Neural crest cell (in vitro differentiated cells): Measurements from ENCODE around the gene PHF21B. TPM values are rescaled to one million over a fixed set of nuclear protein-coding genes. Genes with fewer than 3 reads are reported as not detected.
A peak's percentile ranks its signal among the peaks of the same experiment; 100 is the strongest.

Experiments
- DNase-seq: peaks from one replicate; pipeline ENCODE4 v3.0.0; 2021; ENCODE audit warnings: low read depth, mixed read lengths, low spot score
- H3K27ac Mint-ChIP-seq: one replicate; pipeline ENCODE4 v1.8.0; 2021; ENCODE audit warnings: mild to moderate bottlenecking, mixed read lengths; ENCODE audit not compliant: unreplicated experiment
- H3K27me3 Mint-ChIP-seq: 2 replicates; pipeline ENCODE4 v1.8.0; 2021; ENCODE audit warnings: low read depth, mild to moderate bottlenecking, mixed read lengths
- H3K36me3 Mint-ChIP-seq: 2 replicates; pipeline ENCODE4 v1.8.0; 2021; ENCODE audit warnings: low read depth, mild to moderate bottlenecking, mixed read lengths
- H3K4me1 Mint-ChIP-seq: 2 replicates; pipeline ENCODE4 v1.8.0; 2021; ENCODE audit warnings: mixed read lengths
- H3K4me3 Mint-ChIP-seq: one replicate; pipeline ENCODE4 v1.8.0; 2021; ENCODE audit warnings: mild to moderate bottlenecking, mixed read lengths
- H3K9me3 Mint-ChIP-seq: 2 replicates; pipeline ENCODE4 v1.8.0; 2021; ENCODE audit warnings: mixed read lengths
- total RNA-seq: library from RNA; stranded (reverse); gene quantifications from 2 replicates; pipeline ENCODE4 v1.2.1, GENCODE V29; 2021
- TF ChIP-seq, protein P1 (sequence below): fragments of 200-600 bp; sonication (generic); conservative IDR thresholded peaks from 2 replicates; pipeline ENCODE4 v1.5.0; 2021; ENCODE audit warnings: antibody characterized with exemption, mild to moderate bottlenecking

The PHF21B gene
- total RNA-seq, 1 donor from 2014 or later, result 40.4 TPM

DNA sequence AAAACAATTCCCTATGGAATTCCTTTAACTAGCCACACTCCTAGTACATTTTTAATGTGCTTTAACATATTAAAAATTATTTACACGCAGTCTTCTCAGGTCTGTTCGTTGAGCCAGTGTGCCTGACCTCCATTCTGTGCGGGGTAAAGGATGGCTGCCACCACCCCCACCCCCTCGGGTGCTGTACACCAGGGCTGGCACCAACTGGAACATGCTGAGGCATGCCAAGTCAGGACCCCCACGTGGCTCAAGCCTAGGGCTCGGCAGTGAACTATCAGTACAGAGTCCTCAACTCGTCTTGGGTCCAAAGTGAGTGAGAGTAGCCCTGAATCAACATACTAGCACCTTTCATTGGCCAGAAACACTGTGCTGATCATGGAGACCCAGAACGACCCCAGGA is 32.5 kb upstream of the PHF21B start:
- no peak overlapping the region for H3K4me3 Mint-ChIP-seq
- no peaks in the 10 kb centered on the region for H3K36me3 Mint-ChIP-seq
- H3K27ac Mint-ChIP-seq, result peak overlapping the region; percentile 3
- peaks cover 4% of the 10 kb centered on the region for H3K9me3 Mint-ChIP-seq
- TF ChIP-seq, protein P1, sequence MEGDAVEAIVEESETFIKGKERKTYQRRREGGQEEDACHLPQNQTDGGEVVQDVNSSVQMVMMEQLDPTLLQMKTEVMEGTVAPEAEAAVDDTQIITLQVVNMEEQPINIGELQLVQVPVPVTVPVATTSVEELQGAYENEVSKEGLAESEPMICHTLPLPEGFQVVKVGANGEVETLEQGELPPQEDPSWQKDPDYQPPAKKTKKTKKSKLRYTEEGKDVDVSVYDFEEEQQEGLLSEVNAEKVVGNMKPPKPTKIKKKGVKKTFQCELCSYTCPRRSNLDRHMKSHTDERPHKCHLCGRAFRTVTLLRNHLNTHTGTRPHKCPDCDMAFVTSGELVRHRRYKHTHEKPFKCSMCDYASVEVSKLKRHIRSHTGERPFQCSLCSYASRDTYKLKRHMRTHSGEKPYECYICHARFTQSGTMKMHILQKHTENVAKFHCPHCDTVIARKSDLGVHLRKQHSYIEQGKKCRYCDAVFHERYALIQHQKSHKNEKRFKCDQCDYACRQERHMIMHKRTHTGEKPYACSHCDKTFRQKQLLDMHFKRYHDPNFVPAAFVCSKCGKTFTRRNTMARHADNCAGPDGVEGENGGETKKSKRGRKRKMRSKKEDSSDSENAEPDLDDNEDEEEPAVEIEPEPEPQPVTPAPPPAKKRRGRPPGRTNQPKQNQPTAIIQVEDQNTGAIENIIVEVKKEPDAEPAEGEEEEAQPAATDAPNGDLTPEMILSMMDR, result no peak
- DNase-seq, result no peak
- H3K4me1 Mint-ChIP-seq, result peaks cover 5% of the 10 kb centered on the region
- H3K27me3 Mint-ChIP-seq, result peaks cover 6% of the 10 kb centered on the region

DNA sequence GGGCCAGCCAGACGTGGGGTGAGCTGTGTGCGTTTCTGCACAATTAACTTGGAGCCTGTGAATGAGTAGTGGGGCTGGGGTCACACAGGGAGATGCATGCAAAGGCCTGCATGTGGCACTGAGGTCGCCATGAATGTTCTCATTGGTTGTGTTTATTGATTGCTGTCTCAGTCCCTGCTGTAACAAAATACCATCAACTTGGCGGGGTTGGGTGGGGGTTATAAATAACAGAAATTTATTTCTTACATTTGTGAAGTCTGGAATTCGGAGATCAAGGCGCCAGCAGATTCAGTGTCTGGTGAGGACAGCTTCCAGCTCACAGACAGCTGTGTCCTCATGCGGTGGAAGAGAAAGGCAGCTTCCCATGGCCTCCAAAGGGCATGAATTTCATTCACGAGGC is 29.3 kb upstream of the PHF21B start:
- Mint-ChIP-seq H3K27me3 (peaks cover 13% of the 10 kb centered on the region), H3K4me1 (peaks cover 4% of the 10 kb centered on the region), H3K36me3 (no peaks in the 10 kb centered on the region), H3K4me3 (no peak overlapping the region), H3K9me3 (peaks cover 4% of the 10 kb centered on the region), H3K27ac (no peak overlapping the region)
- DNase-seq, result no peak
- TF ChIP-seq, protein P1, result no peak

DNA sequence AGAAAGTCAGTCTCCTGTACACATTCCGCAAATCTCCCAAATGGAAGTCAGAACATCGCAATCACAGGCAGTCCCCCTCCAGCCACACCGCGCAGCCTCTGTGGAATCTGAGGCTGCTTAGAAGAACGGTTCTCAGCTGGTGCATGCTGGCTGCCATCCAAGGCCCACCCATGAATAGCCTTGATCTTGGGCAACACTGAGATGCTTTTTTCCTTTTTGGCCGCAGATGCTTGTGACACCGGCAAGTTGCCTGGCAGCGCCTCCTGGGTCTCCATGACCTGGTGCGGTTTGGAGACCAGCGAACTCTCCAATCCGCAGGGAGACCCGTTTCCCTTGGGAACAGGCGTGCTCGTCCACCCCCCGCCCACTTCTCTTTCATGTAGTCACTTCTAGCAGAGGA is 26.3 kb upstream of the PHF21B start:
- no peaks in the 10 kb centered on the region for H3K36me3 Mint-ChIP-seq
- H3K4me1 Mint-ChIP-seq, result peaks cover 4% of the 10 kb centered on the region

DNA sequence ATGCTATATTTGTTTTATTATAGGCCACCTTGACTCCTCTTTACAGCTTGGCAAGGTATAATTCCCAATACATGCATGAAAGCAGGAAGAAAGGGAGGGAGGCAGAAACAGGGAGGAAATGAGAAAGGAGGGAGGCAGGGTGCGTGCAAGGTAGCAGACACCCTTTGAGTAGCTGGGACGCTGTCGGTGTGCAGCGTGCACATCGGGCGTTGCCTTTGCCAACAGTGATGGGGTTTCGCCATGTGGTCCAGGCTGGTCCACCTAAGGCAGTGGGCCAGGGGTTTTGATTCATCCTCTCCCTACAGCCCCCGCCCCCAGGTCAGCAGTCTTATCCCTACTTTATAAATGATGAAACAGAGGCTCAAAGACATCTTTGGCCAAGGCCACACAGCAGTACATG is 25.0 kb upstream of the PHF21B start:
- H3K4me1 Mint-ChIP-seq, result peaks cover 4% of the 10 kb centered on the region
- peaks cover 4% of the 10 kb centered on the region for H3K9me3 Mint-ChIP-seq
- no peak overlapping the region for H3K4me3 Mint-ChIP-seq
- TF ChIP-seq, protein P1, result no peak
- no peaks in the 10 kb centered on the region for H3K36me3 Mint-ChIP-seq
- H3K27ac Mint-ChIP-seq, result no peak overlapping the region
- H3K27me3 Mint-ChIP-seq, result peaks cover 45% of the 10 kb centered on the region
- DNase-seq, result no peak

More for the DNA sequence above, 26.3 kb upstream of the PHF21B start:
- Mint-ChIP-seq H3K27ac (no peak overlapping the region), H3K27me3 (peaks cover 33% of the 10 kb centered on the region), H3K9me3 (peaks cover 4% of the 10 kb centered on the region), H3K4me3 (no peak overlapping the region)
- DNase-seq, result no peak
- TF ChIP-seq, protein P1, result no peak

DNA sequence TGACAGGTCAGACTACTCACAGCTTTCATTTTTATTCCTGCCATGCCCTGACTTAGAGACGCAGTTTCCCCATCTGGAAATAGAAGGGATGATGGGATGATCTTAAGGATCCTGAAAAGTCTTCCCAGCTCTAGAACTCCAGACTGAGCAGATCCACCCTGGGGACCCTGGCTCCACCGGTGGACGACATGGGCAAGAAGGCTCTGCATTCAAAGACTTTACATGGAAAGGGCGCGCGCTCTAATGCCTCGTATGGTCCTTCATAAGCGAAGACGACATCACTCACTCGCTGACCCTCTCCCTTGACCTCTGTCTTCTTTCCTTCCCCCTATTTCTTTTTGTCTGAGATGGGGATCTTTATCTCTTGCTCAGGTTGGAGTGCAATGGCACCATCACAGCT is 24.4 kb upstream of the PHF21B start:
- H3K36me3 Mint-ChIP-seq, result no peaks in the 10 kb centered on the region
- H3K27me3 Mint-ChIP-seq, result peaks cover 51% of the 10 kb centered on the region
- TF ChIP-seq, protein P1, result no peak
- DNase-seq, result no peak
- H3K9me3 Mint-ChIP-seq, result peaks cover 4% of the 10 kb centered on the region
- no peak overlapping the region for H3K4me3 Mint-ChIP-seq
- no peak overlapping the region for H3K27ac Mint-ChIP-seq
- peaks cover 4% of the 10 kb centered on the region for H3K4me1 Mint-ChIP-seq

DNA sequence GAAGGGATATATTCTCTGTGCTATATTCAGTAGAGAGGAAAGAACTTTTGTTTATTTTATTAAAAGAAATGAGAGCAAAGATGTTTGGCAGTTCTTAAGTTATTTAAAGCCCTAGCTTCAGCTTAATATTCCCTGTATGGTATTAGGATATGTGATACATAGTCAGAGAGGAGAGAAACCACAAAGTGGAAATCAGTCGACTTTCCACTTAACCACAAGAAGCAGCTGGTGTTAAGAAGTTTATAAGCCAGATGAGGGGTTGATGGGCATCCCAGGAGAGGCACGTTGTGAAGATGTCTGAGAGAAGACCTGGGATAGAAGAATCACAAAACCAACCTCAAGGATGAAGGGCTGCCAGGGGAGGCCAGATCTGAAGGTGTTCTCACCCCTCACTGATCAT is 23.3 kb upstream of the PHF21B start:
- Mint-ChIP-seq H3K27ac (no peak overlapping the region), H3K9me3 (peaks cover 4% of the 10 kb centered on the region), H3K4me3 (no peak overlapping the region), H3K36me3 (no peaks in the 10 kb centered on the region), H3K4me1 (no peaks in the 10 kb centered on the region), H3K27me3 (peaks cover 57% of the 10 kb centered on the region)
- DNase-seq, result no peak
- TF ChIP-seq, protein P1, result no peak
